ENCODE measurements around the gene ZBTB2. TPM values are rescaled to one million over a fixed set of nuclear protein-coding genes. Genes with fewer than 3 reads are reported as not detected.
"Not testable (repeated sequence)": the region's sequence is repeated elsewhere in the genome, so short reads cannot be mapped to it uniquely, and the experiment has no call there.

ZBTB2 gene
- total and polyA plus RNA-seq, 7 experiments from 2014 or later = 13.8 to 26.7 (median 25.5) TPM

- intact Hi-C loops (cut with micrococcal nuclease) = loop anchor here in 1 of 2 donors (5.0 kb wide), 1 partner anchor 503 kb away; no protein-coding TSS in a partner anchor
- Mint-ChIP-seq H3K27ac (no peak overlapping the region), H3K9me3 (peaks cover 0 to 15% (median 4%) of the 10 kb centered on the region in 11 donors), H3K4me3 (no peak overlapping the region), H3K36me3 (peaks cover 0 to 8% (median 0%) of the 10 kb centered on the region in 5 donors), H3K27me3 (peaks cover 7 to 40% (median 32%) of the 10 kb centered on the region in 5 donors), H3K4me1 (peaks cover 9 to 18% (median 12%) of the 10 kb centered on the region in 7 donors)
- Histone ChIP-seq H3K4me3 (ENCODE audit: low read length) (no peak overlapping the region), H3K27ac (ENCODE audit: low read depth, low read length) (no peak overlapping the region), H3K9me3 (ENCODE audit: control insufficient read depth in 2 of 3, low read length in 3 of 3) (no peaks in the 10 kb centered on the region), H3K36me3 (ENCODE audit: control insufficient read depth in 2 of 3, insufficient read depth in 3 of 3, low read length in 3 of 3) (no peaks in the 10 kb centered on the region), H3K27me3 (ENCODE audit: control insufficient read depth in 2 of 2, insufficient read depth in 2 of 2, low read length in 2 of 2) (no peaks in the 10 kb centered on the region), H3K4me1 (ENCODE audit: control insufficient read depth in 2 of 2, insufficient read depth in 2 of 2, low read length in 2 of 2) (peaks cover 5 to 6% of the 10 kb centered on the region in 2 donors)
- no peak for DNase-seq
- ChIA-PET POLR2A (no interaction called here), CTCF (no interaction called here)
- no peak for ATAC-seq
These were observed 71.2 kb downstream of the ZBTB2 start for GRCh38 chr6:151320140-151320539.

GRCh38 chr6:151317995-151318365 is 73.4 kb downstream of the ZBTB2 start:
- no peaks in the 10 kb centered on the region for H3K36me3 ChIP-seq (ENCODE audit: control insufficient read depth in 2 of 3, insufficient read depth in 3 of 3, low read length in 3 of 3)
- ATAC-seq = no peak
- no peak overlapping the region for H3K27ac Mint-ChIP-seq
- no peak for DNase-seq
- intact Hi-C loops (cut with micrococcal nuclease) = no loop called here
- H3K27me3 ChIP-seq (ENCODE audit: control insufficient read depth in 2 of 2, insufficient read depth in 2 of 2, low read length in 2 of 2) = no peaks in the 10 kb centered on the region
- ChIA-PET POLR2A (no interaction called here), CTCF (interaction anchor here (0.6 to 1.6 kb wide), 2 partner anchors 207 to 304 kb away, joined by 3 to 4 read pairs; no protein-coding TSS in a partner anchor)
- no peak overlapping the region for H3K27ac ChIP-seq (ENCODE audit: low read depth, low read length)
- H3K9me3 ChIP-seq (ENCODE audit: control insufficient read depth in 2 of 3, low read length in 3 of 3) = no peaks in the 10 kb centered on the region
- H3K36me3 Mint-ChIP-seq = peaks cover 0 to 8% (median 0%) of the 10 kb centered on the region in 5 donors
- H3K4me3 ChIP-seq (ENCODE audit: low read length) = no peak overlapping the region
- H3K9me3 Mint-ChIP-seq = peaks cover 0 to 16% (median 4%) of the 10 kb centered on the region in 11 donors
- peaks cover 7 to 22% (median 12%) of the 10 kb centered on the region in 5 donors for H3K27me3 Mint-ChIP-seq
- H3K4me1 Mint-ChIP-seq = peaks cover 0 to 2% (median 0%) of the 10 kb centered on the region in 7 donors
- no peaks in the 10 kb centered on the region for H3K4me1 ChIP-seq (ENCODE audit: control insufficient read depth in 2 of 2, insufficient read depth in 2 of 2, low read length in 2 of 2)
- H3K4me3 Mint-ChIP-seq = no peak overlapping the region

GRCh38 chr6:151317103-151317994 is 74.0 kb downstream of the ZBTB2 start:
- Histone ChIP-seq H3K4me3 (ENCODE audit: low read length) (no peak overlapping the region), H3K36me3 (ENCODE audit: control insufficient read depth in 2 of 3, insufficient read depth in 3 of 3, low read length in 3 of 3) (no peaks in the 10 kb centered on the region), H3K4me1 (ENCODE audit: control insufficient read depth in 2 of 2, insufficient read depth in 2 of 2, low read length in 2 of 2) (no peaks in the 10 kb centered on the region), H3K27ac (ENCODE audit: low read depth, low read length) (no peak overlapping the region), H3K27me3 (ENCODE audit: control insufficient read depth in 2 of 2, insufficient read depth in 2 of 2, low read length in 2 of 2) (no peaks in the 10 kb centered on the region), H3K9me3 (ENCODE audit: control insufficient read depth in 2 of 3, low read length in 3 of 3) (no peaks in the 10 kb centered on the region)
- Mint-ChIP-seq H3K4me1 (peaks cover 0 to 2% (median 0%) of the 10 kb centered on the region in 7 donors), H3K4me3 (no peak overlapping the region), H3K27me3 (peaks cover 5 to 22% (median 9%) of the 10 kb centered on the region in 5 donors), H3K27ac (no peak overlapping the region), H3K9me3 (peaks cover 0 to 16% (median 4%) of the 10 kb centered on the region in 11 donors), H3K36me3 (peaks cover 0 to 8% (median 0%) of the 10 kb centered on the region in 5 donors)
- DNase-seq (no peak), ATAC-seq (no peak)
- intact Hi-C loops (cut with micrococcal nuclease) = no loop called here
- ChIA-PET POLR2A (no interaction called here), CTCF (interaction anchor here (1.0 to 1.6 kb wide), 2 partner anchors 9 to 303 kb away, joined by 4 read pairs; no protein-coding TSS in a partner anchor)

- H3K27ac Mint-ChIP-seq; H3K4me1 Mint-ChIP-seq; ATAC-seq; H3K4me3 ChIP-seq (ENCODE audit: low read length); intact Hi-C loops (cut with micrococcal nuclease); POLR2A ChIA-PET; H3K4me1 ChIP-seq (ENCODE audit: control insufficient read depth in 2 of 2, insufficient read depth in 2 of 2, low read length in 2 of 2); H3K4me3 Mint-ChIP-seq; H3K27ac ChIP-seq (ENCODE audit: low read depth, low read length); CTCF ChIA-PET; H3K36me3 Mint-ChIP-seq; H3K9me3 ChIP-seq (ENCODE audit: control insufficient read depth in 2 of 3, low read length in 3 of 3); DNase-seq; H3K27me3 ChIP-seq (ENCODE audit: control insufficient read depth in 2 of 2, insufficient read depth in 2 of 2, low read length in 2 of 2); H3K36me3 ChIP-seq (ENCODE audit: control insufficient read depth in 2 of 3, insufficient read depth in 3 of 3, low read length in 3 of 3): not testable (repeated sequence)
- peaks cover 0 to 16% (median 4%) of the 10 kb centered on the region in 11 donors for H3K9me3 Mint-ChIP-seq
- H3K27me3 Mint-ChIP-seq = peaks cover 4 to 21% (median 9%) of the 10 kb centered on the region in 5 donors
These were observed 75.7 kb downstream of the ZBTB2 start for GRCh38 chr6:151315661-151316060.

Other genes starting within 250 kb of the ZBTB2 start
- 1 to 10 TPM in 2 of 5 experiments, under 1 TPM in 1, not detected in 2; 0.39 to 4.0 (median 1.1) TPM for gene AKAP12, start 151.6 kb downstream of the ZBTB2 start, total RNA-seq
- gene AKAP12, start 151.6 kb downstream of the ZBTB2 start, polyA plus RNA-seq = not detected
- gene RMND1, start 60.6 kb upstream of the ZBTB2 start, total RNA-seq = 10 to 100 TPM in 4 of 5 experiments, 1 to 10 TPM in 1; 8.8 to 21.5 (median 18.7) TPM
- 10 to 100 TPM in 1 of 2 donors, 1 to 10 TPM in 1; 7.6 to 15.3 TPM for gene RMND1, start 60.6 kb upstream of the ZBTB2 start, polyA plus RNA-seq
- gene CCDC170, start 102.5 kb upstream of the ZBTB2 start, total RNA-seq = under 1 TPM in 2 of 5 experiments, not detected in 3; 0.56 TPM
- gene CCDC170, start 102.5 kb upstream of the ZBTB2 start, polyA plus RNA-seq = not detected